ENCODE results near the gene SCARF2. TPM values are rescaled to one million over a fixed set of nuclear protein-coding genes. Genes with fewer than 3 reads are reported as not detected.
"Not testable (repeated sequence)": the region's sequence is repeated elsewhere in the genome, so short reads cannot be mapped to it uniquely, and the experiment has no call there.

SCARF2 gene
- total RNA-seq, 5 donors from 2014 or later (not counting 1 experiment from before 2014, with no cell fraction given), result 1.6 to 3.1 (median 2.9) TPM

GRCh38 chr22:20415699-20416098, 21.9 kb downstream of the SCARF2 start:
- H3K4me3 Mint-ChIP-seq; H3K9me3 ChIP-seq; H3K36me3 ChIP-seq (ENCODE audit: control insufficient read depth in 2 of 2, extremely low read depth in 1 of 2, insufficient read depth in 1 of 2, low read length in 1 of 2); CTCF ChIA-PET; H3K9me3 Mint-ChIP-seq; POLR2A ChIA-PET; H3K27me3 Mint-ChIP-seq; H3K27me3 ChIP-seq (replicated peaks in 1 of 2; ENCODE audit: control insufficient read depth in 2 of 2, extremely low read depth in 1 of 2, insufficient read depth in 2 of 2, low read length in 1 of 2); H3K36me3 Mint-ChIP-seq; H3K27ac Mint-ChIP-seq; H3K27ac ChIP-seq (ENCODE audit: low read length); H3K4me1 Mint-ChIP-seq; ATAC-seq (replicated peaks in 1 of 4); H3K4me3 ChIP-seq (ENCODE audit: control insufficient read depth in 1 of 2, extremely low read depth in 1 of 2, low read length in 1 of 2); DNase-seq: not testable (repeated sequence)
- peaks cover 2 to 12% of the 10 kb centered on the region in 2 experiments for H3K4me1 ChIP-seq (ENCODE audit: control insufficient read depth in 1 of 2, extremely low read depth in 1 of 2, insufficient read depth in 2 of 2, low read length in 2 of 2)
- no CpG with 5 or more reads among the region's 3 CpGs for WGBS (ENCODE audit: insufficient coverage)

- H3K4me1 Mint-ChIP-seq; H3K4me3 ChIP-seq (ENCODE audit: control insufficient read depth in 1 of 2, extremely low read depth in 1 of 2, low read length in 1 of 2); H3K27me3 ChIP-seq (replicated peaks in 1 of 2; ENCODE audit: control insufficient read depth in 2 of 2, extremely low read depth in 1 of 2, insufficient read depth in 2 of 2, low read length in 1 of 2); H3K4me3 Mint-ChIP-seq; H3K9me3 Mint-ChIP-seq; CTCF ChIA-PET; DNase-seq; H3K27ac Mint-ChIP-seq; POLR2A ChIA-PET; H3K27ac ChIP-seq (ENCODE audit: low read length); H3K36me3 Mint-ChIP-seq; H3K9me3 ChIP-seq; H3K27me3 Mint-ChIP-seq; H3K36me3 ChIP-seq (ENCODE audit: control insufficient read depth in 2 of 2, extremely low read depth in 1 of 2, insufficient read depth in 1 of 2, low read length in 1 of 2); ATAC-seq (replicated peaks in 1 of 4): not testable (repeated sequence)
- WGBS (ENCODE audit: insufficient coverage), result no CpG with 5 or more reads among the region's 3 CpGs
- peaks cover 2 to 12% of the 10 kb centered on the region in 2 experiments for H3K4me1 ChIP-seq (ENCODE audit: control insufficient read depth in 1 of 2, extremely low read depth in 1 of 2, insufficient read depth in 2 of 2, low read length in 2 of 2)
These were observed 22.4 kb downstream of the SCARF2 start for GRCh38 chr22:20415241-20415640.

GRCh38 chr22:20414450-20414849, 23.2 kb downstream of the SCARF2 start:
- DNase-seq (no peak), ATAC-seq (replicated peaks in 1 of 4) (no peak)
- ChIA-PET CTCF (no interaction called here), POLR2A (no interaction called here)
- Mint-ChIP-seq H3K36me3 (no peaks in the 10 kb centered on the region), H3K9me3 (no peaks in the 10 kb centered on the region), H3K27ac (no peak overlapping the region), H3K4me3 (no peak overlapping the region), H3K4me1 (peaks cover 0 to 6% (median 4%) of the 10 kb centered on the region in 3 donors), H3K27me3 (peaks cover 0 to 1% of the 10 kb centered on the region in 2 donors)
- H3K9me3 ChIP-seq, result no peaks in the 10 kb centered on the region
- peaks cover 2 to 12% of the 10 kb centered on the region in 2 experiments for H3K4me1 ChIP-seq (ENCODE audit: control insufficient read depth in 1 of 2, extremely low read depth in 1 of 2, insufficient read depth in 2 of 2, low read length in 2 of 2)
- WGBS (ENCODE audit: insufficient coverage), result 44% methylated on average over 1 of the region's 3 CpGs
- no peak overlapping the region for H3K4me3 ChIP-seq (ENCODE audit: control insufficient read depth in 1 of 2, extremely low read depth in 1 of 2, low read length in 1 of 2)
- peaks cover 0 to 7% of the 10 kb centered on the region in 2 experiments for H3K27me3 ChIP-seq (replicated peaks in 1 of 2; ENCODE audit: control insufficient read depth in 2 of 2, extremely low read depth in 1 of 2, insufficient read depth in 2 of 2, low read length in 1 of 2)
- no peak overlapping the region for H3K27ac ChIP-seq (ENCODE audit: low read length)
- H3K36me3 ChIP-seq (ENCODE audit: control insufficient read depth in 2 of 2, extremely low read depth in 1 of 2, insufficient read depth in 1 of 2, low read length in 1 of 2), result no peaks in the 10 kb centered on the region

DNA sequence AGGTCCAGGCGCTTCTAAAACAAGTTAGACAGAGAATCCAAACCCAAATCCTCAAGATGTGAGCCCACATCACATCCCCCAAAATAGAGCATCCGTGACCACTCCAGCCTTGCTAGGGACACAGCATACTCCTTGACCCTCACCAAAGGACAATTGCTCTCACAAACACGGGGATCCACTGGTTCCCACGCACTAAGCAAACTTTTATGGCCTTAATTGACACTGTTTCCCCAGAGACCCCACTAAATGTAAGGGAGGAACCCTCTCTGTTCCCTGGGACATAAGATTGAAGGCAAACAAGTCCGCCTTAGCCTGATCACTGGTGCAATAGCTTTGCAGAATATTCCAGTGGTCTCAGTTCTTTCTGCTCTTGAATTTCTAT, 23.6 kb downstream of the SCARF2 start:
- no peaks in the 10 kb centered on the region for H3K36me3 ChIP-seq (ENCODE audit: control insufficient read depth in 2 of 2, extremely low read depth in 1 of 2, insufficient read depth in 1 of 2, low read length in 1 of 2)
- no peak overlapping the region for H3K27ac Mint-ChIP-seq
- no peak for DNase-seq
- ATAC-seq (replicated peaks in 1 of 4), result no peak
- H3K4me1 ChIP-seq (ENCODE audit: control insufficient read depth in 1 of 2, extremely low read depth in 1 of 2, insufficient read depth in 2 of 2, low read length in 2 of 2), result peaks cover 2 to 12% of the 10 kb centered on the region in 2 experiments
- H3K9me3 ChIP-seq, result no peaks in the 10 kb centered on the region
- no peak overlapping the region for H3K27ac ChIP-seq (ENCODE audit: low read length)
- peaks cover 0 to 6% (median 4%) of the 10 kb centered on the region in 3 donors for H3K4me1 Mint-ChIP-seq
- ChIA-PET CTCF (no interaction called here), POLR2A (no interaction called here)
- H3K27me3 Mint-ChIP-seq, result peaks cover 0 to 1% of the 10 kb centered on the region in 2 donors
- H3K9me3 Mint-ChIP-seq, result no peaks in the 10 kb centered on the region
- no peak overlapping the region for H3K4me3 ChIP-seq (ENCODE audit: control insufficient read depth in 1 of 2, extremely low read depth in 1 of 2, low read length in 1 of 2)
- peaks cover 0 to 7% of the 10 kb centered on the region in 2 experiments for H3K27me3 ChIP-seq (replicated peaks in 1 of 2; ENCODE audit: control insufficient read depth in 2 of 2, extremely low read depth in 1 of 2, insufficient read depth in 2 of 2, low read length in 1 of 2)
- H3K4me3 Mint-ChIP-seq, result no peak overlapping the region
- H3K36me3 Mint-ChIP-seq, result no peaks in the 10 kb centered on the region
- WGBS (ENCODE audit: insufficient coverage), result 96% methylated on average over 4 of the region's 5 CpGs

DNA sequence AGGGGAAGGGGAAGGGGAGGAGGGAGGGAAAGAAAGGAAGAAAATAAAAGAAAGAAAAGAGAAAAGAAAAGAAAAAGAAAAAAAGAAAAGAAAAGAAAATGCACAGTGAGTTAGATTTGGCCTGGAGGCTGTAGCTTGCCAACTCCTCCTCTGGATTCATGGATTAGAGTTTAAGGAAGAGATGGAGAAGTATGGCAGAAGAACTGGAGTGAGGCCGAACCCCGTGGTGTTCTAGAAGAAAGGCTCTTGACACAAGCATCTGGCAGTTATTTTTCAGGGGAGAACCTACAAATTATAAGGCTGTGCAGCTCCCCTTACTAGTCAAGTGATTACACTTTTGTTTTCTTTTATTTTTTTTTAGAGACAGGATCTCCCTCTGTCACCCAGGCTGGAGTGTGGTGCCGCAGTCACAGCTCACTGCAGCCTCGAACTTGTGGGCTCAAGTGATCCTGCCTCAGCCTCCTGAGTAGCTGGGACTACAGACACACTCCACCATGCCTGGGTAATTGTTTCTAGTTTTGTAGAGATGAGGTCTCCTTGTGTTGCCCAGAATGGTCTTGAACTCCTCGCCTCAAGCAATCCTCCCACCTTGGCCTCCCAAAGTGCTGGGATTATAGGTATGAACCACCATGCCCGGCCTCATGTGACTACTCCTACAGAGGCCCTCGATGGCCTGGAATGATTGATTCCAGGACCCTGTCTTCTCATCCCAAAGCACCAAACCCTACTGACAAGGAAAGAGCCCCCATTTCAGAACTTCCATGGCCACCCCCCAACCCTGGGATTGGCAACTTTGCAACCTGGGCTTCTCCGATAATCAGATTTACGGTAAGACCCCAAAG, 24.2 kb downstream of the SCARF2 start:
- Mint-ChIP-seq H3K27me3 (peaks cover 0 to 1% of the 10 kb centered on the region in 2 donors), H3K27ac (no peak overlapping the region), H3K4me3 (no peak overlapping the region), H3K4me1 (peaks cover 0 to 3% (median 3%) of the 10 kb centered on the region in 3 donors), H3K9me3 (no peaks in the 10 kb centered on the region), H3K36me3 (no peaks in the 10 kb centered on the region)
- peaks cover 2 to 10% of the 10 kb centered on the region in 2 experiments for H3K4me1 ChIP-seq (ENCODE audit: control insufficient read depth in 1 of 2, extremely low read depth in 1 of 2, insufficient read depth in 2 of 2, low read length in 2 of 2)
- peaks cover 0 to 7% of the 10 kb centered on the region in 2 experiments for H3K27me3 ChIP-seq (replicated peaks in 1 of 2; ENCODE audit: control insufficient read depth in 2 of 2, extremely low read depth in 1 of 2, insufficient read depth in 2 of 2, low read length in 1 of 2)
- H3K27ac ChIP-seq (ENCODE audit: low read length), result no peak overlapping the region
- no peak for DNase-seq
- 96% methylated on average over 5 of the region's 9 CpGs for WGBS (ENCODE audit: insufficient coverage)
- ATAC-seq (replicated peaks in 1 of 4), result no peak
- POLR2A ChIA-PET, result no interaction called here
- no peak overlapping the region for H3K4me3 ChIP-seq (ENCODE audit: control insufficient read depth in 1 of 2, extremely low read depth in 1 of 2, low read length in 1 of 2)
- H3K36me3 ChIP-seq (ENCODE audit: control insufficient read depth in 2 of 2, extremely low read depth in 1 of 2, insufficient read depth in 1 of 2, low read length in 1 of 2), result no peaks in the 10 kb centered on the region
- CTCF ChIA-PET, result interaction anchor here in 1 of 2 donors (0.6 kb wide), 1 partner anchor 242 kb away, joined by 3 read pairs; no protein-coding TSS in a partner anchor
- H3K9me3 ChIP-seq, result no peaks in the 10 kb centered on the region

DNA sequence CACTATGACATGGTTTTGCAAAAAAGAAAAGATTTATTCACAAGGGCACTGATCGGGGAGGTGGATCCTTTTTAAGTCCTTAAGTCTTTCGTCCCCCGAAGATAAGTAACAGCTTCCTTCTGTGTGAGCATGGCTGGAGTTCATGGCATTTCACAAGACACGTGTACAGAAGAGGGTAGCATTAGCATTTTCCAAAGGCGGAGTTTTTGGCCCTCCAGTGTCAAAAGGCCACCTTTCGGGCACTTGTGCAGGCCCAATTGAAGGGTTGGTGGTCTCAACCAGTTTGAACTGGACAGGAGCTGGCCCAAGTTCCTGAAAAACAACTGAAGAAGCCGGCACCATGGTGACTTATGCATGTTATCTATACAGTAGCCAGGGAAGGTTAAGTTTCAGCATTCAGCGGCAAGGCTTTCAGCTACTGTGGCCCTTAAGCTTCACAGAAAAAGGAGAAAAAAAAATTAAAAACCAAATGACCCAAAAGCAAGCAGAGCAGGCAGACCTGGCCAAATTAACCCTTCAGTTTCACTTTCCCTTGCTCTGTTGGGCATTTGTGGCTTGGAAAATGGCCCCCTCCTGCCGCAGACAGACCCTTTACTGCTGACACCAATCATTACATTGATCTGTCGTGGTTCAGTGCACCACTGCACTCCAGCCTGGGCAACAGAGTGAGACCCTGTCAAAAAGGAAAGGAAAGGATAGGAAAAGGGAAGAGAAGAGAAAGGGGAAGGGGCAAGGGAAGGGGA, 25.0 kb downstream of the SCARF2 start:
- ChIA-PET CTCF (interaction anchor here (0.6 kb wide), 2 partner anchors 242 to 695 kb away, joined by 3 to 5 read pairs; no protein-coding TSS in a partner anchor), POLR2A (no interaction called here)
- ATAC-seq (replicated peaks in 1 of 4) (no peak), DNase-seq (no peak)
- Mint-ChIP-seq H3K4me1 (no peaks in the 10 kb centered on the region), H3K4me3 (no peak overlapping the region), H3K36me3 (no peaks in the 10 kb centered on the region), H3K27ac (no peak overlapping the region), H3K27me3 (peaks cover 0 to 1% of the 10 kb centered on the region in 2 donors), H3K9me3 (no peaks in the 10 kb centered on the region)
- Histone ChIP-seq H3K4me3 (ENCODE audit: control insufficient read depth in 1 of 2, extremely low read depth in 1 of 2, low read length in 1 of 2) (no peak overlapping the region), H3K36me3 (ENCODE audit: control insufficient read depth in 2 of 2, extremely low read depth in 1 of 2, insufficient read depth in 1 of 2, low read length in 1 of 2) (peaks cover 0 to 2% of the 10 kb centered on the region in 2 donors), H3K4me1 (ENCODE audit: control insufficient read depth in 1 of 2, extremely low read depth in 1 of 2, insufficient read depth in 2 of 2, low read length in 2 of 2) (peaks cover 0 to 3% of the 10 kb centered on the region in 2 experiments), H3K27ac (ENCODE audit: low read length) (no peak overlapping the region), H3K9me3 (no peaks in the 10 kb centered on the region), H3K27me3 (replicated peaks in 1 of 2; ENCODE audit: control insufficient read depth in 2 of 2, extremely low read depth in 1 of 2, insufficient read depth in 2 of 2, low read length in 1 of 2) (peaks cover 0 to 6% of the 10 kb centered on the region in 2 experiments)
- 93% methylated on average over 6 of the region's 10 CpGs for WGBS (ENCODE audit: insufficient coverage)
